22Rv1 (cell line): Measurements from ENCODE around the gene HCN1.

Experiments used
- CTCF ChIP-seq: fragments of 450-650 bp; IDR thresholded peaks from 2 replicates; pipeline ENCODE4 v1.5.1; 2017; ENCODE audit warnings: mild to moderate bottlenecking
- ZFX ChIP-seq: fragments of 450-650 bp; IDR thresholded peaks from 2 replicates; pipeline ENCODE4 v1.6.1; 2017; ENCODE audit warnings: antibody characterized with exemption, borderline replicate concordance

DNA sequence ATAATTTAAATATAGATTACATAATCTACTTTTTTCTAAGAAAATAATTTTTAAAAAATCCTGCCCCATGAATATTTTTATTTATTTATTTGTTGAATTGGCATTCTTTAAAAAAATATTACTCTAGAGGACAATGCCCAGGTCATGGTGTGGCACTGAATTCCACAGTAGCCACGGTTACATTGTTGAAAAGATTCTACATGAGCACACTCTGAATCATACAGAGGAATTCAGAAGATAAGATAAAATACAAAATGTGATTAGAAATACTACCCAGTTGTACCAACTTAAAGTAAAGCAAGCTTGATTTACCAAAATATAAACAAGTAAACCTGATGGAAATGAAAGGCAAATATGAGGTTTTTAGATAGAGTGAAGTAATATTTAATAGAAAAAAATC lies 183.7 kb downstream of the HCN1 start:
- TF ChIP-seq CTCF, result no peak
- TF ChIP-seq ZFX, result no peak
